ENCODE results near the gene AUTS2. TPM values are rescaled to one million over a fixed set of nuclear protein-coding genes. Genes with fewer than 3 reads are reported as not detected.

AUTS2 gene
- total RNA-seq, 1 experiment from 2014 or later = 256 TPM

- H3K79me1 ChIP-seq (ENCODE audit: insufficient read depth, low read depth, low read length, poor library complexity, severe bottlenecking) = no peaks in the 10 kb centered on the region
- H3K56ac ChIP-seq (ENCODE audit: insufficient read length, low read depth, low read length) = no peak overlapping the region
- no CpG with 5 or more reads among the region's 5 CpGs for WGBS (ENCODE audit: extremely low coverage, insufficient read length, low lambda C conversion rate)
- no peak overlapping the region for H2BK12ac ChIP-seq (ENCODE audit: insufficient read length, low read depth, low read length)
- no peaks in the 10 kb centered on the region for H4K20me1 ChIP-seq (ENCODE audit: control insufficient read depth, insufficient read depth, insufficient read length)
- H3K4me2 ChIP-seq (ENCODE audit: insufficient read depth, insufficient read length, low read length) = no peak overlapping the region
- Mint-ChIP-seq H3K27ac (no peak overlapping the region), H3K4me1 (peaks cover 11% of the 10 kb centered on the region in 2 experiments), H3K27me3 (ENCODE audit: low read depth) (no peaks in the 10 kb centered on the region), H3K9me3 (no peaks in the 10 kb centered on the region; a peak in 1 of 5 replicates), H3K4me3 (no peak overlapping the region), H3K36me3 (ENCODE audit: insufficient read depth in 1 of 3, low read depth in 3 of 3) (no peaks in the 10 kb centered on the region)
- no peak overlapping the region for H2AK5ac ChIP-seq (ENCODE audit: insufficient read length, low read length)
- no peak overlapping the region for H3K4ac ChIP-seq (ENCODE audit: low read depth, low read length)
- H3K14ac ChIP-seq (ENCODE audit: insufficient read depth, low read length) = no peak overlapping the region
- no peak overlapping the region for H3K18ac ChIP-seq (ENCODE audit: insufficient read length, low read depth, low read length)
- no peak overlapping the region for H2BK5ac ChIP-seq (ENCODE audit: insufficient read length, low read length)
- H3K27me3 ChIP-seq (ENCODE audit: insufficient read depth, low read length) = no peaks in the 10 kb centered on the region
- H3K27ac ChIP-seq (ENCODE audit: insufficient read length, low read depth, low read length) = no peak overlapping the region
- H3K79me2 ChIP-seq (ENCODE audit: insufficient read depth, low read length) = no peaks in the 10 kb centered on the region
- H2BK120ac ChIP-seq (ENCODE audit: low read depth, low read length, poor library complexity, severe bottlenecking) = no peak overlapping the region
- H2BK15ac ChIP-seq (ENCODE audit: low read depth, low read length) = no peak overlapping the region
- no peaks in the 10 kb centered on the region for H3K9me3 ChIP-seq (ENCODE audit: control insufficient read depth, low read depth, low read length)
- no peak overlapping the region for H4K5ac ChIP-seq (ENCODE audit: insufficient read length, low read depth, low read length)
- H2BK20ac ChIP-seq (ENCODE audit: low read depth, low read length, poor library complexity, severe bottlenecking) = no peak overlapping the region
- H4K91ac ChIP-seq (ENCODE audit: insufficient read length, low read depth, low read length) = no peak overlapping the region
- no peaks in the 10 kb centered on the region; the same call in 1 of the 2 replicates for H3K4me1 ChIP-seq (ENCODE audit: insufficient read depth, low read length)
- no peak for TF ChIP-seq CTCF (conservative IDR thresholded peaks at IDR 0.05)
- H3K23me2 ChIP-seq (ENCODE audit: insufficient read length, low read depth, low read length, poor library complexity, severe bottlenecking) = no peaks in the 10 kb centered on the region
- H2AFZ ChIP-seq (ENCODE audit: low read length) = no peak overlapping the region
- no peak overlapping the region for H3T11ph ChIP-seq (ENCODE audit: low read length)
- H4K8ac ChIP-seq (replicated peaks; ENCODE audit: insufficient read length, low read depth, low read length) = no peak overlapping the region
- DNase-seq = no peak
- H3K23ac ChIP-seq (ENCODE audit: insufficient read length, low read depth, low read length) = no peak overlapping the region
- H3K9ac ChIP-seq (ENCODE audit: extremely low read depth, insufficient read length, low read length) = no peak overlapping the region
These were observed 65.9 kb downstream of the AUTS2 start for GRCh38 chr7:69663911-69664832.

Data from H9 (cell line).